Sigmoid colon (tissue), 4 donors: Measurements from ENCODE around the gene CCDC178.

ENCODE experiments used
- EP300 ChIP-seq, 4 donors: sonication (generic); formaldehyde crosslinking; IDR thresholded peaks; one replicate each; pipeline ENCODE4 v1.6.1; 2017; ENCODE audit warnings: antibody characterized with exemption in 4 of 4
- POLR2A ChIP-seq, 2 donors: fragments of 450-650 bp; IDR thresholded peaks; one replicate each; pipeline ENCODE4 v1.6.1; 2016; ENCODE audit warnings: antibody characterized with exemption in 2 of 2, mild to moderate bottlenecking in 2 of 2, moderate library complexity in 2 of 2
- POLR2AphosphoS5 ChIP-seq, 4 donors: sonication (generic); formaldehyde crosslinking; IDR thresholded peaks; one replicate each; pipeline ENCODE4 v1.6.1; 2017; ENCODE audit warnings: antibody characterized with exemption in 4 of 4
- TF ChIP-seq, protein P1 (sequence below), 4 experiments: fragments of 450-650 bp in 3 of 4; fragments of 200-600 bp in 1 of 4; IDR thresholded peaks; one replicate each; pipeline ENCODE4 v1.5.1; 2016 to 2019; ENCODE audit warnings: antibody characterized with exemption in 4 of 4, mild to moderate bottlenecking in 3 of 4, moderate library complexity in 2 of 4

DNA sequence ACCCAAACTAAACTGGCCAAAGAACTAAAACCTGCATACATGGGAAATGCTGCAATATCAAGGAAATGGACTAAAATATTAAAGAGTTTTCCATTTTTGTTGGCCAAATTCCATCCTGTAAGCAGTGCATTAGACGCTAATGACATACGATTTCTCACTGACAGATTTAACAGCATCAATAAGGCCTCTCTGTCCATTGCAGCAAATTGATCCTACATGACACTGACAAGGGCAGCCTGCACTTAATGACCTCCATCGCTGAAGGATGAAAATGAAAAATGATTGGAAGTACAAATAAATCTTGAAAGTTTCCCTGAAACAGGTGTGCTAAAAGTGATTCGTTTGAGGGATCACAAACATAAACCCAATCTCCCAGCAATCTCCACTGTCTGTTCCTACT, 350.1 kb downstream of the CCDC178 start:
- TF ChIP-seq, protein P1, sequence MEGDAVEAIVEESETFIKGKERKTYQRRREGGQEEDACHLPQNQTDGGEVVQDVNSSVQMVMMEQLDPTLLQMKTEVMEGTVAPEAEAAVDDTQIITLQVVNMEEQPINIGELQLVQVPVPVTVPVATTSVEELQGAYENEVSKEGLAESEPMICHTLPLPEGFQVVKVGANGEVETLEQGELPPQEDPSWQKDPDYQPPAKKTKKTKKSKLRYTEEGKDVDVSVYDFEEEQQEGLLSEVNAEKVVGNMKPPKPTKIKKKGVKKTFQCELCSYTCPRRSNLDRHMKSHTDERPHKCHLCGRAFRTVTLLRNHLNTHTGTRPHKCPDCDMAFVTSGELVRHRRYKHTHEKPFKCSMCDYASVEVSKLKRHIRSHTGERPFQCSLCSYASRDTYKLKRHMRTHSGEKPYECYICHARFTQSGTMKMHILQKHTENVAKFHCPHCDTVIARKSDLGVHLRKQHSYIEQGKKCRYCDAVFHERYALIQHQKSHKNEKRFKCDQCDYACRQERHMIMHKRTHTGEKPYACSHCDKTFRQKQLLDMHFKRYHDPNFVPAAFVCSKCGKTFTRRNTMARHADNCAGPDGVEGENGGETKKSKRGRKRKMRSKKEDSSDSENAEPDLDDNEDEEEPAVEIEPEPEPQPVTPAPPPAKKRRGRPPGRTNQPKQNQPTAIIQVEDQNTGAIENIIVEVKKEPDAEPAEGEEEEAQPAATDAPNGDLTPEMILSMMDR (IDR thresholded peaks at IDR 0.05), result no peak
- TF ChIP-seq POLR2A (IDR thresholded peaks at IDR 0.05), result no peak
- no peak for TF ChIP-seq POLR2AphosphoS5 (IDR thresholded peaks at IDR 0.05)
- no peak for TF ChIP-seq EP300 (IDR thresholded peaks at IDR 0.05)
